DOHH2 (cell line): ENCODE data around the gene AHCY.

Experiments used
- EZH2phosphoT487 ChIP-seq: fragments of 200-600 bp; sonication (generic); IDR thresholded peaks from 2 replicates; pipeline ENCODE4 v1.6.1; 2017; ENCODE audit warnings: borderline replicate concordance, mild to moderate bottlenecking, antibody characterized with exemption, low read length, moderate library complexity, mixed read lengths
- TF ChIP-seq, protein P1 (sequence below): fragments of 200-600 bp; sonication (generic); IDR thresholded peaks from one replicate; pipeline ENCODE4 v1.5.1; 2014; ENCODE audit warnings: antibody characterized with exemption, mild to moderate bottlenecking, low read depth, low read length; ENCODE audit not compliant: poor library complexity, severe bottlenecking

DNA sequence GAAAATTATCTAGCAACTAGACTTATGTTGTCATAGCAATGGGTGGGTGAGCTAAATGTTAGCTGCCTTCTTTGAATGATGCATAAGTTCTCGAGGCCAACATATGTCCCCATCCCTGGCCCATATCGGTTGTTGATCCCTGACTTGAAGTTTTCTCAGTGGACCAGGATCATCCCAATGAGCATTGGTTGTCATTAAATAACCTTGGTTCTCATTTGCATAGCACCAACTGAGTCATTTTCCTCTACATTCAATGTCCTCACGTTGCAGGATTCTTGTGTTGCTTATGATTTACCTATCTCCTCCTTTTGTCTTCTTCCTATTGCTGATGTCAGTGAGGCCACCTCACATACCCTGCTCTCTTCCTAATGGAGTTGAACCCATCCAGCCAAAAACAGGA is 12.1 kb upstream of the AHCY start:
- TF ChIP-seq, protein P1, sequence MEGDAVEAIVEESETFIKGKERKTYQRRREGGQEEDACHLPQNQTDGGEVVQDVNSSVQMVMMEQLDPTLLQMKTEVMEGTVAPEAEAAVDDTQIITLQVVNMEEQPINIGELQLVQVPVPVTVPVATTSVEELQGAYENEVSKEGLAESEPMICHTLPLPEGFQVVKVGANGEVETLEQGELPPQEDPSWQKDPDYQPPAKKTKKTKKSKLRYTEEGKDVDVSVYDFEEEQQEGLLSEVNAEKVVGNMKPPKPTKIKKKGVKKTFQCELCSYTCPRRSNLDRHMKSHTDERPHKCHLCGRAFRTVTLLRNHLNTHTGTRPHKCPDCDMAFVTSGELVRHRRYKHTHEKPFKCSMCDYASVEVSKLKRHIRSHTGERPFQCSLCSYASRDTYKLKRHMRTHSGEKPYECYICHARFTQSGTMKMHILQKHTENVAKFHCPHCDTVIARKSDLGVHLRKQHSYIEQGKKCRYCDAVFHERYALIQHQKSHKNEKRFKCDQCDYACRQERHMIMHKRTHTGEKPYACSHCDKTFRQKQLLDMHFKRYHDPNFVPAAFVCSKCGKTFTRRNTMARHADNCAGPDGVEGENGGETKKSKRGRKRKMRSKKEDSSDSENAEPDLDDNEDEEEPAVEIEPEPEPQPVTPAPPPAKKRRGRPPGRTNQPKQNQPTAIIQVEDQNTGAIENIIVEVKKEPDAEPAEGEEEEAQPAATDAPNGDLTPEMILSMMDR = no peak
- TF ChIP-seq EZH2phosphoT487 = no peak
